GM12873 (cell line): ENCODE data around the gene HAPLN2.

ENCODE experiments used
- TF ChIP-seq, protein P1 (sequence below): IDR thresholded peaks from 2 replicates; pipeline ENCODE4 v1.5.1; 2012; ENCODE audit warnings: low read depth, mild to moderate bottlenecking, moderate library complexity, low read length, control low read depth; ENCODE audit not compliant: insufficient read depth; ENCODE audit errors: missing control alignments

Gene HAPLN2

DNA sequence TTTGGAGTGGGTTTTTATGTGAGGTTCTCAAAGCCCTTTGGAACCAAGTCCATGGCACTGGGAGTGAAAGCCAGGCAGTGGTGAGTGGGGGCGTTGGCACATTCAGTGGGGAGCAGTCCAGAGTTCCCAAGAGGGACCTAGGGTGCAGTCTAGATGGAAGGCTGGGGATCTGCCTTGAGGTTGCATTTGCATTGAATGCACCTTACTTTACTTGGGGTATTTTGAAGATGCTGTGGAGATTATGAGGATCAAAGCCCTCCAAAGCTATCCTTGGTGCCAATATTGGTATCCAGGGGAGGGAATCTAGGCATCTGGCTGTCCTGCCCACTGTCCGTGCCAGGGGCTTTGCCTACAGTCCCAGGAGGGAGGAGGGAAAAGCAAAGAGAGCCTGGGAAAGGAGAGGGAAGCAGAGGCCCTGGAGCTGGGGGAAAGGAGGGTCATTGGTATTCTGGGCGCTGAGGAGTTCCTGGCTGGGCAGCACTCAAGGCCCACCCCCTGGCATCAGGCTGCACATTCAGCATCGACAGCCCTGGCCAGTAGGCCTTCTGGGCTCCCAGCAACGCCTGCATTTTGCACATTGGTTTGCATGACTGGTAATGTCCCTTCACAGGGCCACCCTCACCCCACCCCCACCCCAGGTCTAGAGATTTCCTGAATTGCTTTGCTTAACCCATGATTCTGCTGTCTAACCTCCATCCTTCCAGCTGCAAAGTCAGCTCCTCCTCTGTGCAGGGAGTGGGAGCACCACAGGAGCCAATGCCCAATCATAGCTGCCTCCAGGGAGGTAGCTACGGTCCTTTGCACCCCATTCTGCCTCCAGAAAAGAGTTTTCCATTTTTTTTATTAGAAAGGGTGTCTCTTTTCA, 21.9 kb downstream of the HAPLN2 start:
- TF ChIP-seq, protein P1, sequence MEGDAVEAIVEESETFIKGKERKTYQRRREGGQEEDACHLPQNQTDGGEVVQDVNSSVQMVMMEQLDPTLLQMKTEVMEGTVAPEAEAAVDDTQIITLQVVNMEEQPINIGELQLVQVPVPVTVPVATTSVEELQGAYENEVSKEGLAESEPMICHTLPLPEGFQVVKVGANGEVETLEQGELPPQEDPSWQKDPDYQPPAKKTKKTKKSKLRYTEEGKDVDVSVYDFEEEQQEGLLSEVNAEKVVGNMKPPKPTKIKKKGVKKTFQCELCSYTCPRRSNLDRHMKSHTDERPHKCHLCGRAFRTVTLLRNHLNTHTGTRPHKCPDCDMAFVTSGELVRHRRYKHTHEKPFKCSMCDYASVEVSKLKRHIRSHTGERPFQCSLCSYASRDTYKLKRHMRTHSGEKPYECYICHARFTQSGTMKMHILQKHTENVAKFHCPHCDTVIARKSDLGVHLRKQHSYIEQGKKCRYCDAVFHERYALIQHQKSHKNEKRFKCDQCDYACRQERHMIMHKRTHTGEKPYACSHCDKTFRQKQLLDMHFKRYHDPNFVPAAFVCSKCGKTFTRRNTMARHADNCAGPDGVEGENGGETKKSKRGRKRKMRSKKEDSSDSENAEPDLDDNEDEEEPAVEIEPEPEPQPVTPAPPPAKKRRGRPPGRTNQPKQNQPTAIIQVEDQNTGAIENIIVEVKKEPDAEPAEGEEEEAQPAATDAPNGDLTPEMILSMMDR = no peak

DNA sequence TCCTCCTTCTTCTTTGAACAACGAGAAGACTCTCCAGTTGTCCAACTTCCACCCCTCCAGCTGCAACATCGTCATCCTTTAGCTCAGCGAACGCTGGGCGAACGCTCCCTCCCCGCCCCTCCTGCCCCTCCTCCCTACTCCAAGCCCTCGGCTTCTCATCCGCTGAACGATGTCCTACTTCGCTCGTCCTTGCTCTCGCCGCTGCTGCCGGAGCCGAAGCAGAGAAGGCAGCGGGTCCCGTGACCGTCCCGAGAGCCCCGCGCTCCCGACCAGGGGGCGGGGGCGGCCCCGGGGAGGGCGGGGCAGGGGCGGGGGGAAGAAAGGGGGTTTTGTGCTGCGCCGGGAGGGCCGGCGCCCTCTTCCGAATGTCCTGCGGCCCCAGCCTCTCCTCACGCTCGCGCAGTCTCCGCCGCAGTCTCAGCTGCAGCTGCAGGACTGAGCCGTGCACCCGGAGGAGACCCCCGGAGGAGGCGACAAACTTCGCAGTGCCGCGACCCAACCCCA, 22.6 kb downstream of the HAPLN2 start, which contains the start of gene BCAN:
BCAN (plus strand) TSS at position 357 of the 504 bp plus-strand sequence. CDS start 3,938 bp downstream, outside the sequence.
- TF ChIP-seq, protein P1 = no peak

DNA sequence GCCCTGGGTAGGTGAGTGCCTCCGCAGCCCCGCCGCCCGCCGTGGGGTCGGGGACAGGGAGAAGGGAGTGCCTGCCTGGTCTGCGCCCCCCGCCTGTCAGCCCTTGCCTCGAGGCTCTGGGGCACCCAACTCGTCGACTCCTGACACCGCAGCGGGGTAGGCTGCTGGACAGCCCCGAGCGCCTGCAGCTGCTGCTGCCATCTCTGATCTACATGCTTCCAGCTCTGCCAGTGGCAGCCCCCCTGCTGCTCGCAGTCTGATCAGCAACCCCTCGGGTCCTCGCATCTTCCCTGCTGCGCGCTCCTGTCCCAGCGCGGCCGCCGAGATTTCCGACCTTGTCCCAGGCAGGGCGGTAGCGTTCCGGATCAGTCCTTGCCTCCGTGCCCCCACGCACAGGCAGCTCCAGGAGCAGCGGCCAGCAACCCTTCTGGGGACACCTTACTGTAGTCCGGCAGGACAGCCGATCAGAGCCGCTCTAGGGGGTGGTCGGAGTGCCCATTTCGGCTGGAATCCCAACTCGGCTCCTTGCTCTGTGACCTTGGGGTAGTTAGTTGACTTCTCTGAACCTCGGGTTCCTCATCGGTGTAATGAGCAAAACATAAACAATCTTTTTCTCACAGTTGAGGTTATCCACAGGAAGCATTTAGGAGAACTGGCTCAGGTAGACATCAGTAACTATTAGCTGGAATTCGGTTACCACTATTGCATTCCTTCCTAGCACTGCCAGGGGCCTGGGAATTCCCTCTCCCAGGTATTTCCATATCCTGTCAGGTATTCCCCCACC, 23.2 kb downstream of the HAPLN2 start:
- TF ChIP-seq, protein P1 = no peak

DNA sequence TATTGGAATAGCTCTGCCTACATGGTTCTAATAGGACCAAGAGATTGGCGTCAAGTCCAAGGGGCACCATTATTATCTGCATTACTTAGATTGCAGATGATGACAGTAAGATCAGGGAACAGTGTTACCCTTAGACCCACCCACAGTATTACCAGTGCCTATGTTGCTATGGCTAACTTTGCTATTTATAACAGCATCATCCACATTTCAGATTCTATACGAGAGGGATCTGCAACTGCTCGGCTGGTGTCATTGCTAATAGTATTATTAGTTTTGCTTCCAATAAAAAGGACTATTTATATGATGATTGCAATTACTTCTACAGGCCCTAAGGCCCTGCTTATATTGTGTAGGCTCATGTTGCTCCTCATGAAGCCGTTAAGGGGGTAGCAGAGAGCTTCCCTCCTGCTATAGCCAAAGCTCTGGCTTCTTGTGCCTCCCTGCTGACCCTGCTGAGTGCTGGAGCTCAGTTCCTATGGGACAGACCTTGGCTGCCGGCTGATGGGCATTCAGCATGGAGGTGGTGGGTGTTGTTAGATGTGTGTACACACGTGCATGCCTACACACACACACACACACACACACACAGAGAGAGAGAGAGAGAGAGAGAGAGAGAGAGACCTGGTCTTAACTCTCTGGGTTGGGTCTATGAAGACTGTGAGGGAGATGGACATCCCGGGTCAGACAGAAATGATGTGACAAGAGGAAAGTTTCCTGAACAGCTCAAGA, 24.0 kb downstream of the HAPLN2 start:
- TF ChIP-seq, protein P1 = no peak

DNA sequence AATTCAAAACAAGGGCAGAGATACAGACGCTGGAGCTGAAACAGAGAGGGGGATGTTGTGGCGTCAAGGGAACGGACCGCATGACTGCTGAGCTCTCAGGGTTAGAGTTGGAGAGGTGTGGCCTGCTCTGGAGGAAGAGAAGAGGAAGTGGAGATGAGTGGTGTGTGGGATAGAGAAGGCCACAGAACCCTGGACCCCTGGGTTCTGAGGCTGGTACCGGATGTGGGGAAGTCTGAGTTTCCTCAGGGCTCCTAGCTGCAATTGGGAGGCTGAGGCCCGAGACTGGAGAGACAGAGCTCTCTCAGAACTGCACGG, 24.5 kb downstream of the HAPLN2 start:
- TF ChIP-seq, protein P1 = no peak

DNA sequence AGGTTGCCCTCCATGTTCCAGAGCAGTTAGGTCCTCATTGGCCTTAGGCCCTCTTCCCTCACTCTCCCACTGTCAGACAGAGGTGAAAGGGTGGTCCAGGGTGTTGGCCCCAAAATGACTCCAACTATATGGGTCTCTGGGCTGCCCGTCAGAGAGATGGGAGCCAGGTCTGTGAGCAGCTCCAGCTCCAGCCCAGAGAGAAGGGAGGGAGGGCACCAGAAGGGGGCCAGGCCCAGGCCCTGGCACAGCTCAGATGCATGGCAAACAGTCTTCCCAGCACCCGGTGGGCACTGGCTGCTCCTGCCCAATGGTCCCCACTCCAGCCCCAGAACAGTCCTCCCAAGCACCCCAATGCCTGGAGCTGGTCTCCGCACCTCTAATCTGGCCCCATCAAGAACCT, 24.9 kb downstream of the HAPLN2 start:
- TF ChIP-seq, protein P1 = no peak
